H1 (cell line): ENCODE results near the gene MRPL9. TPM values are rescaled to one million over a fixed set of nuclear protein-coding genes. Genes with fewer than 3 reads are reported as not detected.

Experiments used
- CTCF ChIA-PET: fragments of 300-600 bp; sonication (Branson Sonifier 250); formaldehyde crosslinking; loops from one replicate; lab custom pipeline; 2021; ENCODE audit not compliant: partially characterized antibody; lab: Charles Lee
- POLR2A ChIA-PET: fragments of 300-600 bp; sonication (Branson Sonifier 250); formaldehyde crosslinking; loops from one replicate; lab custom pipeline; 2021; ENCODE audit warnings: inconsistent platforms; ENCODE audit not compliant: partially characterized antibody; lab: Charles Lee
- DNase-seq, 2 experiments: peaks; one replicate each; pipeline versions ENCODE4 v3.0.0 to v3.0.0-alpha.2; 2010 to 2022; ENCODE audit warnings: low spot score in 2 of 2, low read depth in 1 of 2, mixed read lengths in 1 of 2
- FAIRE-seq: peaks from 2 replicates; lab custom pipeline; 2011; peaks lifted over from hg19 to GRCh38; lab: Jason Lieb, UNC
- H2AFZ ChIP-seq: 2 replicates; pipeline ENCODE4 v1.8.1; 2012; ENCODE audit warnings: low read length, inconsistent platforms
- H2AK5ac ChIP-seq: 2 replicates; pipeline ENCODE4 v1.6.1; 2013; ENCODE audit warnings: low read depth, low read length
- H2BK120ac ChIP-seq: replicated peaks from 2 replicates; pipeline ENCODE3; 2013; ENCODE audit warnings: low read depth, low read length, inconsistent platforms
- H2BK12ac ChIP-seq: 2 replicates; pipeline ENCODE4 v1.6.1; 2013; ENCODE audit warnings: low read depth, low read length
- H2BK15ac ChIP-seq: 2 replicates; pipeline ENCODE4 v1.6.1; 2013; ENCODE audit warnings: low read length
- H2BK20ac ChIP-seq: 2 replicates; pipeline ENCODE4 v1.6.1; 2013; ENCODE audit warnings: low read length
- H2BK5ac ChIP-seq: 2 replicates; pipeline ENCODE4 v1.6.1; 2013; ENCODE audit warnings: low read depth, low read length
- H3K14ac ChIP-seq: 2 replicates; pipeline ENCODE4 v1.6.1; 2013; ENCODE audit warnings: inconsistent platforms; ENCODE audit not compliant: insufficient read length
- H3K18ac ChIP-seq: 2 replicates; pipeline ENCODE4 v1.6.1; 2013; ENCODE audit warnings: low read length; ENCODE audit errors: extremely low read depth
- H3K23ac ChIP-seq: 2 replicates; pipeline ENCODE4 v1.6.1; 2013; ENCODE audit warnings: inconsistent platforms; ENCODE audit not compliant: insufficient read length
- H3K23me2 ChIP-seq: 2 replicates; pipeline ENCODE4 v1.6.1; 2013; ENCODE audit warnings: low read depth, low read length
- H3K27ac ChIP-seq: 2 replicates; pipeline ENCODE4 v1.6.1; 2011; ENCODE audit warnings: low read depth, low read length, inconsistent platforms
- H3K27me3 ChIP-seq, 4 experiments: replicated peaks in 1 of 4; 1 replicate in 1 of 4; 2 replicates in 3 of 4; pipeline versions ENCODE4 v1.6.1 to v1.8.1; 2011 to 2013; ENCODE audit warnings: low read length in 3 of 4, mild to moderate bottlenecking in 3 of 4, inconsistent platforms in 2 of 4, mixed read lengths in 2 of 4, moderate library complexity in 1 of 4; ENCODE audit not compliant: control insufficient read depth in 3 of 4, insufficient read depth in 3 of 4; ENCODE audit errors: extremely low read depth in 1 of 4
- H3K36me3 ChIP-seq, 4 experiments: 2 replicates each; pipeline versions ENCODE4 v1.6.1 to v1.8.1; 2011 to 2013; ENCODE audit warnings: mild to moderate bottlenecking in 4 of 4, low read length in 3 of 4, moderate library complexity in 2 of 4, control low read depth in 1 of 4, inconsistent platforms in 1 of 4; ENCODE audit not compliant: insufficient read depth in 4 of 4, control insufficient read depth in 2 of 4
- H3K4ac ChIP-seq: replicated peaks from 2 replicates; pipeline ENCODE3; 2013; ENCODE audit warnings: low read length, low read depth, mixed read lengths, inconsistent platforms; ENCODE audit not compliant: insufficient read length
- H3K4me1 ChIP-seq, 4 experiments: replicated peaks in 1 of 4; 1 replicate in 1 of 4; 2 replicates in 3 of 4; pipeline versions ENCODE4 v1.6.1 to v1.8.1; 2011 to 2013; ENCODE audit warnings: low read length in 3 of 4, inconsistent platforms in 2 of 4, mixed read lengths in 1 of 4; ENCODE audit not compliant: insufficient read depth in 4 of 4, control insufficient read depth in 3 of 4
- H3K4me2 ChIP-seq, 2 experiments: 2 replicates each; pipeline versions ENCODE4 v1.6.1 to v1.8.1; 2011 to 2013; ENCODE audit warnings: low read depth in 2 of 2, low read length in 2 of 2, control low read depth in 1 of 2, inconsistent platforms in 1 of 2, mild to moderate bottlenecking in 1 of 2; ENCODE audit not compliant: insufficient read depth in 1 of 2
- H3K4me3 ChIP-seq, 4 experiments: fragments of 200-600, 300-600 bp in 1 of 4; sonication (generic), shearing (Covaris generic), sonication (Bioruptor Twin) in 1 of 4; 2 replicates each; pipeline versions ENCODE4 v1.5.1 to v1.8.1; 2011 to 2016; ENCODE audit warnings: low read length in 4 of 4, low read depth in 3 of 4, control low read depth in 2 of 4, inconsistent platforms in 2 of 4, mild to moderate bottlenecking in 2 of 4, mixed read lengths in 1 of 4, moderate library complexity in 1 of 4; ENCODE audit not compliant: insufficient read depth in 2 of 4; ENCODE audit errors: extremely low read depth in 1 of 4
- H3K56ac ChIP-seq: replicated peaks from 2 replicates; pipeline ENCODE3; 2013; ENCODE audit warnings: low read depth, mild to moderate bottlenecking, mixed read lengths, low read length, inconsistent platforms; ENCODE audit not compliant: insufficient read length
- H3K79me1 ChIP-seq: 2 replicates; pipeline ENCODE4 v1.6.1; 2013; ENCODE audit warnings: low read depth, low read length, control low read depth
- H3K79me2 ChIP-seq, 2 experiments: 2 replicates each; pipeline versions ENCODE4 v1.6.1 to v1.8.1; 2012 to 2013; ENCODE audit warnings: low read length in 2 of 2, mild to moderate bottlenecking in 2 of 2, inconsistent platforms in 1 of 2; ENCODE audit not compliant: insufficient read depth in 2 of 2, control insufficient read depth in 1 of 2
- H3K9ac ChIP-seq, 4 experiments: replicated peaks in 1 of 4; 1 replicate in 1 of 4; 2 replicates in 3 of 4; pipeline versions ENCODE4 v1.6.1 to v1.8.1; 2011 to 2013; ENCODE audit warnings: low read depth in 3 of 4, low read length in 3 of 4, control low read depth in 2 of 4, mild to moderate bottlenecking in 2 of 4, moderate library complexity in 2 of 4, inconsistent platforms in 1 of 4; ENCODE audit errors: extremely low read depth in 1 of 4
- H3K9me3 ChIP-seq, 2 experiments: 2 replicates each; pipeline versions ENCODE4 v1.6.1 to v1.8.1; 2012 to 2013; ENCODE audit warnings: mild to moderate bottlenecking in 2 of 2, moderate library complexity in 2 of 2, control low read depth in 1 of 2, inconsistent platforms in 1 of 2, low read depth in 1 of 2, low read length in 1 of 2, mixed read lengths in 1 of 2; ENCODE audit not compliant: insufficient read depth in 2 of 2
- H4K20me1 ChIP-seq, 2 experiments: replicated peaks in 1 of 2; 2 replicates each; pipeline versions ENCODE3 to v1.8.1; 2011 to 2013; ENCODE audit warnings: inconsistent platforms in 2 of 2, low read length in 2 of 2, mild to moderate bottlenecking in 1 of 2; ENCODE audit not compliant: insufficient read depth in 2 of 2, control insufficient read depth in 1 of 2
- H4K5ac ChIP-seq: 2 replicates; pipeline ENCODE4 v1.6.1; 2013; ENCODE audit warnings: low read length, low read depth, mixed read lengths, inconsistent platforms; ENCODE audit not compliant: insufficient read length
- H4K8ac ChIP-seq: 2 replicates; pipeline ENCODE4 v1.8.0; 2013; ENCODE audit warnings: mild to moderate bottlenecking, moderate library complexity, low read length, inconsistent platforms; ENCODE audit not compliant: insufficient read depth; ENCODE audit errors: extremely low read depth
- H4K91ac ChIP-seq: replicated peaks from 2 replicates; pipeline ENCODE3; 2013; ENCODE audit warnings: low read length, mixed read lengths, inconsistent platforms; ENCODE audit not compliant: insufficient read length
- NRF1 ChIP-seq: IDR thresholded peaks from 2 replicates; pipeline ENCODE4 v1.6.1; 2011; ENCODE audit warnings: mild to moderate bottlenecking, low read depth, low read length, improper control_type of control experiment
- TCF12 ChIP-seq: IDR thresholded peaks from 2 replicates; pipeline ENCODE4 v1.6.1; 2011; ENCODE audit warnings: low read depth, mild to moderate bottlenecking, low read length
- WGBS, 2 experiments: shearing (Covaris generic) in 1 of 2; methylation state at CpG; one replicate each; pipeline versions ENCODE4 v1.1.6 to v1.1.7; 2013 to 2015; ENCODE audit warnings: low lambda C conversion rate in 2 of 2, mixed read lengths in 2 of 2, inconsistent platforms in 1 of 2, low coverage in 1 of 2, missing lambda C conversion rate in 1 of 2; ENCODE audit not compliant: insufficient replicate concordance in 2 of 2, insufficient coverage in 1 of 2, insufficient read length in 1 of 2; ENCODE audit errors: extremely low coverage in 1 of 2, missing lambda C conversion rate in 1 of 2; 5-methylcytosine and 5-hydroxymethylcytosine counted together
- polyA plus RNA-seq, 7 experiments: library from polyadenylated mRNA; depleted of rRNA in 3 of 7; stranded (reverse) in 5 of 7; unstranded in 2 of 7; fragments of >200 nt in 5 of 7; fragments of 200-250 nt in 2 of 7; gene quantifications; 1 replicate in 5 of 7; 2 replicates in 1 of 7; 4 replicates in 1 of 7; pipeline versions ENCODE4 v1.2.1 to v1.2.3, GENCODE V29; 2011 to 2013; ENCODE audit warnings: missing spikeins in 2 of 7, mixed read lengths in 2 of 7
- total RNA-seq: library from RNA; stranded (reverse); fragmentation: NEBNext Ultra II Directional; extraction: Animal tissue kit (Norgen Biotek cat#: 25700); gene quantifications from 2 replicates; pipeline ENCODE4 v1.2.1, GENCODE V29; 2021

MRPL9 gene
- total and polyA plus RNA-seq, 2 of the 8 experiments (the other 6 are each of a cell fraction or from before 2014, with no cell fraction given), result 74.9 to 113 TPM

DNA sequence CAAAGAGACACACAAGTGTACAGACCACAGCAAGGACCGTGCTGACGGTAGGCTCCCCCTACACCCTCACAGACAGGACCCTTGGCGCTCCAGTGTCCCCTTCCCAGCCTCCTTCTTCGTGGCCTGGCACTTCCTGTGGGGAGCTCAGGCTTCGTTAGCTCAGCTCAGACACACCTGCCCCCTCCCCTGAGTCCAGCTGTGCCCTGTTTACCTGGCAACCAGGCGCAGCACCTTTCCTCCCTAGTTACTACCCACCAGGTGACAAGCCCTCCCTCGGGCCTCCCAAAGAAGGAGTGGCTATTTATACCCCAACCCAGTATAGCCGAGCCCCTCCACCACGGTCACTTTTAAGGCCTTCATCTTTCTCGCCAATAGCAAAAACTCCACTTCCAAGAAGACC is 51.3 kb downstream of the MRPL9 start:
- Histone ChIP-seq H3K79me1 (no peaks in the 10 kb centered on the region), H2BK20ac (no peak overlapping the region), H3K4ac (no peak overlapping the region), H2AK5ac (no peak overlapping the region), H2AFZ (no peak overlapping the region), H3K36me3 (no peaks in the 10 kb centered on the region), H3K23ac (no peak overlapping the region), H3K9ac (no peak overlapping the region), H3K4me1 (peaks cover 0 to 6% (median 1%) of the 10 kb centered on the region in 4 experiments; a peak in 5 of 7 replicates), H3K56ac (no peak overlapping the region), H2BK120ac (no peak overlapping the region), H3K27ac (no peak overlapping the region), H4K20me1 (no peaks in the 10 kb centered on the region), H3K9me3 (no peaks in the 10 kb centered on the region), H3K79me2 (no peaks in the 10 kb centered on the region), H3K18ac (no peak overlapping the region), H3K14ac (no peak overlapping the region), H4K91ac (no peak overlapping the region), H2BK12ac (no peak overlapping the region), H3K23me2 (peaks cover 6% of the 10 kb centered on the region; the same call in 1 of the 2 replicates), H3K27me3 (no peaks in the 10 kb centered on the region; a peak in 1 of 7 replicates), H3K4me3 (no peak overlapping the region), H2BK5ac (no peak overlapping the region; the same call in 1 of the 2 replicates), H2BK15ac (no peak overlapping the region), H4K5ac (no peak overlapping the region), H3K4me2 (no peak overlapping the region), H4K8ac (no peak overlapping the region)
- DNase-seq (no peak), FAIRE-seq (no peak)
- ChIA-PET CTCF (interaction anchor here (2.0 kb wide), 1 partner anchor 23 kb away, joined by 4 read pairs; no protein-coding TSS in a partner anchor), POLR2A (no interaction called here)
- 80% methylated on average over 9 of the region's 10 CpGs; no CpG with 5 or more reads in 1 of the 2 experiments for WGBS, 2 experiments
- TF ChIP-seq TCF12 (0 out of 2 replicates have a peak, but pooled peaks have one; percentile 28), NRF1 (no peak)
